Hematopoietic multipotent progenitor cell (in vitro differentiated cells): ENCODE measurements around the gene SMC5. TPM values are rescaled to one million over a fixed set of nuclear protein-coding genes. Genes with fewer than 3 reads are reported as not detected.

Experiments used
- DNase-seq, 3 donors: peaks; one replicate each; pipeline ENCODE4 v3.0.0-alpha.2; 2011 to 2015; ENCODE audit warnings: low read depth in 2 of 3, low spot score in 2 of 3
- small RNA-seq: library from RNA; depleted of rRNA; stranded (forward); fragments of <200 nt; gene quantifications from one replicate; pipeline ENCODE3, GENCODE V24; 2012
- total RNA-seq: library from RNA; depleted of rRNA; stranded (reverse); fragments of >200 nt; gene quantifications from one replicate; pipeline ENCODE4 v1.2.3, GENCODE V29; 2012

Gene SMC5
- total RNA-seq, 1 donor = 7.8 TPM

- no peak for DNase-seq
Measured at GRCh38 chr9:70403166-70403565, 144.4 kb downstream of the SMC5 start.

- no peak for DNase-seq
Measured at GRCh38 chr9:70403618-70404025, 144.8 kb downstream of the SMC5 start.

- no peak for DNase-seq
Measured at GRCh38 chr9:70404261-70404660, 145.5 kb downstream of the SMC5 start.

Small RNA genes within 50 kb of the gene (small RNA-seq; reads per million reads assigned to genes)
- not detected for gene RF00019

Other genes starting within 250 kb of the SMC5 start
- 42.3 TPM for gene MAMDC2, start 215.1 kb upstream of the SMC5 start, total RNA-seq
- 44.4 TPM for gene KLF9, start 155.7 kb downstream of the SMC5 start, total RNA-seq